IMR-90 (cell line): ENCODE results near the gene URI1. TPM values are rescaled to one million over a fixed set of nuclear protein-coding genes. Genes with fewer than 3 reads are reported as not detected.

Experiments used
- ATAC-seq: fragments of 200-7000 bp; cut with Tn5 transposase; 2 replicates; pipeline ENCODE4 v1.9.1; 2020; ENCODE audit warnings: low read depth, mild to moderate bottlenecking, moderate library complexity
- BruUV-seq: library from RNA; stranded (reverse); fragments of 400-500 nt; replicated peaks from 2 replicates; lab custom pipeline; 2021; lab: Mats Ljungman, UMichigan
- CTCF ChIA-PET: fragments of 300-600 bp; formaldehyde crosslinking; extraction: SDS; loops from one replicate; lab custom pipeline; 2021; ENCODE audit warnings: antibody characterized with exemption; lab: Yijun Ruan, JAX
- POLR2A ChIA-PET: fragments of 300-600 bp; sonication (Branson Sonifier 250); formaldehyde crosslinking; loops from one replicate; lab custom pipeline; 2022; ENCODE audit warnings: antibody characterized with exemption; ENCODE audit not compliant: unreplicated experiment; lab: Charles Lee
- DNase-seq: peaks from one replicate; pipeline ENCODE4 v3.0.0; 2013
- H2AFZ ChIP-seq: replicated peaks from 2 replicates; pipeline ENCODE3; 2013; ENCODE audit warnings: low read length, mild to moderate bottlenecking; ENCODE audit not compliant: poor library complexity
- H2AK5ac ChIP-seq: 2 replicates; pipeline ENCODE4 v1.6.1; 2013; ENCODE audit warnings: low read depth, low read length, inconsistent platforms
- H2AK9ac ChIP-seq: replicated peaks from 2 replicates; pipeline ENCODE3; 2013; ENCODE audit warnings: mild to moderate bottlenecking, low read depth, low read length, moderate library complexity; ENCODE audit not compliant: poor library complexity
- H2BK120ac ChIP-seq: 2 replicates; pipeline ENCODE4 v1.6.1; 2013; ENCODE audit warnings: low read depth, low read length, inconsistent platforms
- H2BK15ac ChIP-seq: 3 replicates; pipeline ENCODE4 v1.6.1; 2013; ENCODE audit warnings: low read depth, low read length, inconsistent platforms
- H2BK20ac ChIP-seq: 2 replicates; pipeline ENCODE4 v1.6.1; 2013; ENCODE audit warnings: low read depth, mild to moderate bottlenecking, inconsistent platforms, low read length, moderate library complexity
- H2BK5ac ChIP-seq: 2 replicates; pipeline ENCODE4 v1.6.1; 2013; ENCODE audit warnings: mild to moderate bottlenecking, low read depth, low read length, inconsistent platforms; ENCODE audit not compliant: poor library complexity, severe bottlenecking
- H3K14ac ChIP-seq: replicated peaks from 2 replicates; pipeline ENCODE4 v1.6.1; 2013; ENCODE audit warnings: low read depth, low read length, inconsistent platforms
- H3K18ac ChIP-seq: 2 replicates; pipeline ENCODE4 v1.6.1; 2013; ENCODE audit warnings: low read depth, low read length, control low read depth
- H3K23ac ChIP-seq: 2 replicates; pipeline ENCODE4 v1.6.1; 2013; ENCODE audit warnings: low read depth, low read length, inconsistent platforms
- H3K27ac ChIP-seq: 2 replicates; pipeline ENCODE4 v1.5.1; 2013; ENCODE audit warnings: mild to moderate bottlenecking, control low read depth, low read length; ENCODE audit not compliant: insufficient read depth
- H3K27me3 ChIP-seq: 2 replicates; pipeline ENCODE4 v1.6.1; 2013; ENCODE audit warnings: low read length; ENCODE audit not compliant: control insufficient read depth, insufficient read depth
- H3K36me3 ChIP-seq: 2 replicates; pipeline ENCODE4 v1.6.1; 2013; ENCODE audit warnings: low read length, mixed read lengths; ENCODE audit not compliant: control insufficient read depth, insufficient read depth
- H3K4ac ChIP-seq: 2 replicates; pipeline ENCODE4 v1.6.1; 2013; ENCODE audit warnings: low read depth, low read length, inconsistent platforms
- H3K4me1 ChIP-seq: 2 replicates; pipeline ENCODE4 v1.6.1; 2013; ENCODE audit warnings: low read length, mixed read lengths; ENCODE audit not compliant: control insufficient read depth, insufficient read depth
- H3K4me2 ChIP-seq: 2 replicates; pipeline ENCODE4 v1.6.1; 2013; ENCODE audit warnings: low read depth, mild to moderate bottlenecking, control low read depth, low read length, moderate library complexity
- H3K4me3 ChIP-seq: 2 replicates; pipeline ENCODE4 v1.5.1; 2013; ENCODE audit warnings: low read depth, mild to moderate bottlenecking, control low read depth, low read length, moderate library complexity; ENCODE audit not compliant: insufficient read depth
- H3K56ac ChIP-seq: 2 replicates; pipeline ENCODE4 v1.6.1; 2013; ENCODE audit warnings: low read length, inconsistent platforms; ENCODE audit not compliant: insufficient read depth; ENCODE audit errors: extremely low read depth
- H3K79me1 ChIP-seq, 2 experiments: 2 replicates each; pipeline ENCODE4 v1.6.1; 2013; ENCODE audit warnings: low read length in 2 of 2, inconsistent platforms in 1 of 2, low read depth in 1 of 2
- H3K9ac ChIP-seq: 2 replicates; pipeline ENCODE4 v1.6.1; 2013; ENCODE audit warnings: low read depth, low read length, control low read depth
- H3K9me1 ChIP-seq: 2 replicates; pipeline ENCODE4 v1.6.1; 2013; ENCODE audit warnings: low read length, inconsistent platforms; ENCODE audit not compliant: insufficient read depth
- H3K9me3 ChIP-seq: 2 replicates; pipeline ENCODE4 v1.6.1; 2013; ENCODE audit warnings: low read length; ENCODE audit not compliant: control insufficient read depth, insufficient read depth
- H4K20me1 ChIP-seq: 2 replicates; pipeline ENCODE4 v1.6.1; 2013; ENCODE audit warnings: low read length, inconsistent platforms; ENCODE audit not compliant: insufficient read depth
- H4K5ac ChIP-seq: 2 replicates; pipeline ENCODE4 v1.6.1; 2013; ENCODE audit warnings: mild to moderate bottlenecking, low read depth, low read length, control low read depth
- H4K8ac ChIP-seq, 2 experiments: 2 replicates each; pipeline ENCODE4 v1.6.1; 2013; ENCODE audit warnings: low read depth in 2 of 2, low read length in 2 of 2, control low read depth in 1 of 2, inconsistent platforms in 1 of 2
- H4K91ac ChIP-seq: 2 replicates; pipeline ENCODE4 v1.6.1; 2013; ENCODE audit warnings: low read depth, low read length, inconsistent platforms; ENCODE audit not compliant: insufficient read depth
- BHLHE40 ChIP-seq: fragments of 150-350 bp; IDR thresholded peaks from 2 replicates; pipeline ENCODE4 v1.6.1; 2016; ENCODE audit warnings: mild to moderate bottlenecking, low read depth, low read length
- CEBPB ChIP-seq: IDR thresholded peaks from 2 replicates; pipeline ENCODE4 v1.6.1; 2012; ENCODE audit warnings: low read depth, low read length, improper control_type of control experiment
- CHD1 ChIP-seq: IDR thresholded peaks from 2 replicates; pipeline ENCODE4 v1.6.1; 2012; ENCODE audit warnings: low read depth, low read length, improper control_type of control experiment
- CTCF ChIP-seq: conservative IDR thresholded peaks from 2 replicates; pipeline ENCODE4 v1.5.1; 2012; ENCODE audit warnings: mild to moderate bottlenecking, low read depth, low read length, improper control_type of control experiment
- FOS ChIP-seq: fragments of 150-350 bp; IDR thresholded peaks from 2 replicates; pipeline ENCODE4 v1.6.1; 2016; ENCODE audit warnings: low read depth, low read length
- MAFK ChIP-seq: IDR thresholded peaks from 2 replicates; pipeline ENCODE4 v1.6.1; 2012; ENCODE audit warnings: low read depth, low read length, improper control_type of control experiment
- MAZ ChIP-seq: IDR thresholded peaks from 2 replicates; pipeline ENCODE4 v1.6.1; 2012; ENCODE audit warnings: low read depth, mild to moderate bottlenecking, low read length, improper control_type of control experiment, moderate library complexity, borderline replicate concordance
- MXI1 ChIP-seq: IDR thresholded peaks from 2 replicates; pipeline ENCODE4 v1.6.1; 2012; ENCODE audit warnings: low read depth, mild to moderate bottlenecking, low read length, moderate library complexity, borderline replicate concordance
- NFE2L2 ChIP-seq: fragments of 150-350 bp; IDR thresholded peaks from 2 replicates; pipeline ENCODE4 v1.6.1; 2016; ENCODE audit warnings: low read depth, mild to moderate bottlenecking, low read length
- POLR2A ChIP-seq: IDR thresholded peaks from 2 replicates; pipeline ENCODE4 v1.6.1; 2012; ENCODE audit warnings: mild to moderate bottlenecking, low read depth, low read length
- RAD21 ChIP-seq: IDR thresholded peaks from 2 replicates; pipeline ENCODE4 v1.6.1; 2012; ENCODE audit warnings: low read length, improper control_type of control experiment
- RCOR1 ChIP-seq: IDR thresholded peaks from 2 replicates; pipeline ENCODE4 v1.6.1; 2012; ENCODE audit warnings: mild to moderate bottlenecking, low read length, improper control_type of control experiment; ENCODE audit not compliant: insufficient replicate concordance
- RFX5 ChIP-seq: IDR thresholded peaks from 2 replicates; pipeline ENCODE4 v1.8.0; 2012; ENCODE audit warnings: low read depth, mild to moderate bottlenecking, low read length, moderate library complexity
- SMC3 ChIP-seq: fragments of 150-350 bp; IDR thresholded peaks from 2 replicates; pipeline ENCODE4 v1.6.1; 2016; ENCODE audit warnings: low read depth, mild to moderate bottlenecking, antibody characterized with exemption, low read length, moderate library complexity
- WGBS, 2 experiments: methylation state at CpG; one replicate each; pipeline versions ENCODE4 v1.1.5 to v1.1.7; 2013; ENCODE audit warnings: missing lambda C conversion rate in 2 of 2; ENCODE audit not compliant: insufficient read length in 1 of 2; ENCODE audit errors: extremely low coverage in 2 of 2; 5-methylcytosine and 5-hydroxymethylcytosine counted together
- dilution Hi-C: fragments of 300-500 bp; cut with HindIII; formaldehyde crosslinking; loops from one replicate; pipeline ENCODE4 v1.14.3; 2018; ENCODE audit warnings: low sequenced_read_pairs; ENCODE audit not compliant: unreplicated experiment
- in situ Hi-C: fragments of 300-500 bp; cut with MboI; formaldehyde crosslinking; loops from 3 replicates; pipeline ENCODE4 v1.14.3; 2019; ENCODE audit warnings: low sequenced_read_pairs, inconsistent platforms, mixed read lengths
- intact Hi-C: fragments of 100-400 bp; cut with micrococcal nuclease; formaldehyde crosslinking; loops from 2 replicates; pipeline ENCODE4 v1.10.0; 2022
- polyA plus RNA-seq, 3 experiments: library from polyadenylated mRNA; depleted of rRNA; stranded (reverse); fragments of >200 nt; gene quantifications; 2 replicates each; pipeline ENCODE4 v1.2.3, GENCODE V29; 2012; ENCODE audit warnings: low replicate concordance in 1 of 3
- total RNA-seq: library from RNA; depleted of rRNA; stranded (reverse); fragments of >200 nt; gene quantifications from 2 replicates; pipeline ENCODE4 v1.2.3, GENCODE V29; 2012
- TF ChIP-seq, protein P1 (sequence below): fragments of 150-350 bp; IDR thresholded peaks from 2 replicates; pipeline ENCODE4 v1.6.1; 2016; ENCODE audit warnings: low read depth, mild to moderate bottlenecking, low read length, moderate library complexity, borderline replicate concordance
- TF ChIP-seq, protein P2 (sequence below): fragments of 150-350 bp; IDR thresholded peaks from 2 replicates; pipeline ENCODE4 v1.6.1; 2017; ENCODE audit warnings: mild to moderate bottlenecking, antibody characterized with exemption, low read length, low read depth

The URI1 gene
- total and polyA plus RNA-seq, 2 of the 4 experiments (the other 2 are of a cell fraction) = 43.2 to 45.3 TPM

- Histone ChIP-seq H3K9me1 (no peaks in the 10 kb centered on the region), H2AK5ac (no peak overlapping the region), H2AFZ (no peak overlapping the region), H2BK20ac (no peak overlapping the region), H3K9ac (no peak overlapping the region), H2BK5ac (no peak overlapping the region), H2BK120ac (no peak overlapping the region), H3K79me1 (no peaks in the 10 kb centered on the region), H3K36me3 (no peaks in the 10 kb centered on the region), H4K20me1 (no peaks in the 10 kb centered on the region), H3K27me3 (no peaks in the 10 kb centered on the region), H3K18ac (no peak overlapping the region), H3K4me2 (no peak overlapping the region), H3K23ac (no peak overlapping the region), H4K8ac (no peak overlapping the region), H3K4me3 (no peak overlapping the region), H3K4ac (no peak overlapping the region), H3K9me3 (no peaks in the 10 kb centered on the region), H3K27ac (no peak overlapping the region), H3K4me1 (no peaks in the 10 kb centered on the region), H2AK9ac (no peak overlapping the region), H4K91ac (no peak overlapping the region), H2BK15ac (no peak overlapping the region), H4K5ac (no peak overlapping the region), H3K14ac (no peak overlapping the region), H3K56ac (no peak overlapping the region)
- WGBS, 2 experiments = no CpG with 5 or more reads among the region's 7 CpGs
- dilution Hi-C loops (no loop called here), in situ Hi-C loops (no loop called here), intact Hi-C loops (no loop called here)
- ATAC-seq (no peak), DNase-seq (no peak)
- ChIA-PET POLR2A (no interaction called here), CTCF (no interaction called here)
- no TSS peak for BruUV-seq
- TF ChIP-seq CEBPB = no peak
- no peak for TF ChIP-seq RFX5
- TF ChIP-seq RCOR1 = no peak
- TF ChIP-seq BHLHE40 = no peak
- TF ChIP-seq RAD21 = no peak
- TF ChIP-seq CHD1 = no peak
- TF ChIP-seq, protein P1, sequence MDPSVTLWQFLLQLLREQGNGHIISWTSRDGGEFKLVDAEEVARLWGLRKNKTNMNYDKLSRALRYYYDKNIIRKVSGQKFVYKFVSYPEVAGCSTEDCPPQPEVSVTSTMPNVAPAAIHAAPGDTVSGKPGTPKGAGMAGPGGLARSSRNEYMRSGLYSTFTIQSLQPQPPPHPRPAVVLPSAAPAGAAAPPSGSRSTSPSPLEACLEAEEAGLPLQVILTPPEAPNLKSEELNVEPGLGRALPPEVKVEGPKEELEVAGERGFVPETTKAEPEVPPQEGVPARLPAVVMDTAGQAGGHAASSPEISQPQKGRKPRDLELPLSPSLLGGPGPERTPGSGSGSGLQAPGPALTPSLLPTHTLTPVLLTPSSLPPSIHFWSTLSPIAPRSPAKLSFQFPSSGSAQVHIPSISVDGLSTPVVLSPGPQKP = no peak
- no peak for TF ChIP-seq CTCF
- TF ChIP-seq, protein P2, sequence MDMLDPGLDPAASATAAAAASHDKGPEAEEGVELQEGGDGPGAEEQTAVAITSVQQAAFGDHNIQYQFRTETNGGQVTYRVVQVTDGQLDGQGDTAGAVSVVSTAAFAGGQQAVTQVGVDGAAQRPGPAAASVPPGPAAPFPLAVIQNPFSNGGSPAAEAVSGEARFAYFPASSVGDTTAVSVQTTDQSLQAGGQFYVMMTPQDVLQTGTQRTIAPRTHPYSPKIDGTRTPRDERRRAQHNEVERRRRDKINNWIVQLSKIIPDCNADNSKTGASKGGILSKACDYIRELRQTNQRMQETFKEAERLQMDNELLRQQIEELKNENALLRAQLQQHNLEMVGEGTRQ = no peak
- TF ChIP-seq NFE2L2 = no peak
- no peak for TF ChIP-seq POLR2A
- TF ChIP-seq SMC3 = no peak
- TF ChIP-seq MAFK = no peak
- TF ChIP-seq MXI1 = no peak
- TF ChIP-seq MAZ = no peak
- no peak for TF ChIP-seq FOS
These were observed 24.1 kb upstream of the URI1 start for GRCh38 chr19:29917911-29918310.
